ENCODE results near the gene RFC3.
"Not testable (repeated sequence)": the region's sequence is repeated elsewhere in the genome, so short reads cannot be mapped to it uniquely, and the experiment has no call there.

The RFC3 gene

DNA sequence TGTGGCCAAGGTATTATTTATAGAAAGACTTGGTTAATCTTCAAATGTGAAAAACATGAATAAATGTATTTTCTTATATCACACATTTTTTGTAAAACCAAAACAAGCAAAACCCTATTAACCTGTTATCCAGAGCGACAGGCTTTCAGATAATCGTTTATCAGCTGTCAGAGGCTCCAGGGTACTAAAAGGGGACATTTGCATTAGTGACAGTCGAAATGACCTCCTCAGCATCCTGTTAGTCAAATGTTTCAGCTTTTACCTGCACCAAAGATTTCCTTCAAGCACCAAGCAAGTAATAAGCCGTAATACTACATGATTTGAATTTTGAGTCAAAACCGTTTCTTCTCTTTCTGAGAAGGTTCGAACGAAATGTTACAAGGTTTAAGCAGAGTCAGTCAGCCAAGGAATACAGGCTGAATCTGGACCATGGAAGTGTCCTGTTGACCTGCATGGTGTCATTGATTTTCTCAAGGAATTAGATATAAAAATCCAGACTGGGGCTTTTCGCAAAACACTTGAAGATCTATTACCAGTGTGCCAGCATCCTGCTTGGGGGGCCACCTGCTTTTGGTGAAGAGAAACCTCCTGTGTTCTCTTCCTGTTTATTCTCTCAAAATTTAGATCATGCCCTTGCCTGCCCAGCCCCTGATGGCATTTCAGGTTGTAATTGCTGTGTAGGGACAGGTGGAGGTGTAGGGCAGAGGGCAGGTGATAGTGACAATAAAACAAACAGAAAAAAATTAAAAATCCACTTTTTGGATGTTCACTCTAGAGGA lies 11.3 kb upstream of the RFC3 start:
- DNase-seq (ENCODE audit: low spot score) (no peak), FAIRE-seq (no peak)

DNA sequence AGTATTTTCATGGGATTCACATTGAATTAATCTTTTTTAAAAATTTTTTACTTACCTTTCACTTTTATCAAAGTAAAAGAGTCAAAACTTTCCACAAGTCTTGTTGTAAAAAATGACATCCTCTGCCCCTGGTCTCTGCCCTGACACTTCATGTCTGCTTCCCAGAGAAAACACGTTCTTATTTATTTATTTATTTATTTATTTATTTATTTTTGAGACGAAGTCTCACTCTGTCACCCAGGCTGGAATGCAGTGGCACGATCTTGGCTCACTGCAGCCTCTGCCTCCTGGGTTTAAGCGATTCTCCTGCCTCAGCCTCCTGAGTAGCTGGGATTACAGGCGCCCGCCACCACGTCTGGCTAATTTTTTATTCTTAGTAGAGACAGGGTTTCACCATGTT lies 5.1 kb upstream of the RFC3 start:
- not testable (repeated sequence) for FAIRE-seq; DNase-seq (ENCODE audit: low spot score)

DNA sequence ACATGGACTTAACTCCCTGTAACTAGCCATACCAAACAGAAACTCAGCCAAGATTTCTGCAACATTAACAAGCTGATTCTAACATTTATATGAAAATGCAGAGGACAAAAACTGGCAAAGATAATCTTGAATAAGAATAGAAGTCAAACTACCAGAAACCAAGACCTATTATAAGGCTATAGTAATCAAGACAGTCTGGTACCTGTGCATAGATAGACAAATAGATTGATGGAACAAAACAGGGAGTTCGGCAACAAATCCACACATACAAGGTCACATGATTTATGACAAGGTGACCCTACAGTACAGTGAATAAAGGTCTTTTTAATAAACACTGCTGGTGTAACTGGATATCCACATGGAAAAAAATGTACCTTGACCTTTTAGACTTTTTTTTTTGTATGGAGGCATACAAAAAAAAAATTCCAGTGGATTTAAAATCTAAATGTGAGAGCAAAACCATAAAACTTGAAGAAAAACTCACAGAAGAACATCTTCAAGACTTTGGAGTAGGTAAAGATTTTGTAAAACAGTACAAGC lies 2.9 kb upstream of the RFC3 start:
- FAIRE-seq: no peak
- DNase-seq (ENCODE audit: low spot score): no peak

DNA sequence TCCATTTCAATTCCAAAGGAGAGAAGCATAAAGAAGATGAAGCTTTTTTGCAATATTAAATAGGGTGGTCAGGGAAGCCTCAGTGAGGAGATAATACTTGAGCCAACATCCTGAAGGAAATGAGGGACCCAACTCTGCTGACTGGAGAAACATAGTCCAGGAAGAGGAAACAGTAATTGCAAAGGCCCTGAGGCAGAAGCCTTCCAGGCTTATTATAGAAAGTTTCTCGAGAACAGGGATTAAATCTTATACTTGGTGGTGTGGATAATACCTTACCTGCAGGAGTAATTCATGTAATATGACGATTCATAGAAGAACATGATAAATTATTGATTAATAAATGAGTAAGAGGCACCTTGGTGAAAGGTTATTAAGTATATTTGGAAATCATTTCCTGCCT lies 1.0 kb upstream of the RFC3 start:
- FAIRE-seq (no peak), DNase-seq (ENCODE audit: low spot score) (no peak)

DNA sequence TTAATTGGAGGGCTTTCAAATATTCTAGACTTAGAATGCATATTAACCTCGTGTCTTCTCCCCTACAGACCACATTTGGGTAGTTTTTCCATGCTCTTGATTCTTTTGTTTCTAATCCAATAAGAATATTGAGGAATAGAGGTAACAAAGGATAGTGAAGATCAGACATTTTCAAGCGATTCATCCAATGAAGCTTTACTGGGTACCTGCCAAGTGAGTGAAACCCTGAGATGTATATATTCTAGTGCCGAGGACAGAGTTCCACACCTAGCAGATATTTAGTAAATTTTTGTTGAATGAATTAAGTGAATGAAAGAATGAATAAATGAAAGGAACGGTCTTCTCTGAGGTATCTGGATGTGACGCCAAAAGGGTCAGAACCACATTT lies 442 bp upstream of the RFC3 start:
- FAIRE-seq (no peak), DNase-seq (ENCODE audit: low spot score) (no peak)

DNA sequence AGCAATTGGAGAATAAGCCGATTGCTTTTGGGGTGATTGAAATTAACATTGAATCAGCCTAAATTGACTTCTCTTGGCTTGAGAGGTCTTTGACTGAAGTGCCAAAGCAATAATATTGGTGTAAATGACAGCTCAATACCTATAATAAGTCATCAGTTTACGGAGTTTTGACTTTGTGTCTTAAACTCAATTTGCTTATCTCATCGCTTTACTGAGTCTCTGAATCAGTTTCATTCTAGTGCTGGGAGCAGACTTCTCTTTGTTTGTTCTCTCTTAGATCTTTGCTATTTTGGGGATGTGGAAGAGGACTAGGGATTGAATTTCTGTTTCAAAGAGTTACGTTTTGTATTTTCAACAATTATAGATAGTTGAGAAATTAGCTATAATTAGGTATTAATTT lies 7.1 kb downstream of the RFC3 start:
- FAIRE-seq (no peak), DNase-seq (ENCODE audit: low spot score) (no peak)

DNA sequence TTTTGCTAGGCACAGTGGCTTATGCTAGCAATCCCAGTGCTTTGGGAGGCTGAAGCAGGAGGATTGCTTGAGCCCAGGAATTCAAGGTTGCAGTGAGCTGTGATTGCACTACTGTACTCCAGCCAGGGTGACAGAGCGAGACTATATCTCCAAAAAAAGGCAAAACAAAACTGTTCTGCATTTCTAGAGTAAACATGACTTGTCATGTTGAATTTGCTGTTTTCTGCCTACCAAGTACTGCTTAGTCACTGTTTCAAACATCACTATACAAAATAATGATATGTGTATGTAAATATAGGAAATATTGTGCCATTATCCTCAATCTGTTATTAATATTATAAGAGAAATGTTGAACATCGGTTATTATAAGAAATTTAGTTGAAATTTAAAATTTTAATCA lies 9.2 kb downstream of the RFC3 start:
- FAIRE-seq: no peak
- no peak for DNase-seq (ENCODE audit: low spot score)

DNA sequence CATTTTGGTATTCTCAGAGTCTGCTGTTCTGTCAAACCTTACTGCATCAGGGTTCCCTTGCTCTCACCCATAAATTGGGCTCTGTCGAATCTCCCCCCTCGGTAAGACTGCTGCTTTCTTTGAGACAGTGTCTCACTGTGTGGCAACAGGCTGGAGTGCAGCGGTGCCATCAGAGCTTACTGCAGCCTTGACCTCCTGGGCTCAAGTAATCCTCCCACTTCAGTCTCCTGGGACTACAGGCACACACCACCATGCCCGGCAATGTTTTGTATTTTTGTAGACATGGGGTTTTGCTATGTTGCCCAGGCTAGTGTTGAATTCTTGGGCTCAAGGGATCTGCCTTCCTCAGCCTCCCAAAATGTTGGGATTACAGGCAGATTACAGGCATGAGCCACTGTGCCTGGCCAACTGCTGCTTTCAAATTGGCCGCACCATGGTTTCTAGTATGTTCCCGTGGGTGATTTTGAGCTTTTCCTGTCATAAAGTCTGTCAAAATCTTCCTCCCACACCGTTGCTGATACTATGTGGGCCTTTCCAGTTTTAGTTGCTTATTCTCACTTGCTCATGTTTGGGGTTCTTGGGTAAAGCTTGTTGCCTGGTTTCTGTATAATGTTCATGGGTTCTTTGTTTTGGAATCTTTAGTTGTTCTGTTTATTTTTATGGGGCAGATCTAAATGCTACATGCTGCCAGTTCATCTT lies 10.6 kb downstream of the RFC3 start:
- DNase-seq (ENCODE audit: low spot score): no peak
- no peak for FAIRE-seq

DNA sequence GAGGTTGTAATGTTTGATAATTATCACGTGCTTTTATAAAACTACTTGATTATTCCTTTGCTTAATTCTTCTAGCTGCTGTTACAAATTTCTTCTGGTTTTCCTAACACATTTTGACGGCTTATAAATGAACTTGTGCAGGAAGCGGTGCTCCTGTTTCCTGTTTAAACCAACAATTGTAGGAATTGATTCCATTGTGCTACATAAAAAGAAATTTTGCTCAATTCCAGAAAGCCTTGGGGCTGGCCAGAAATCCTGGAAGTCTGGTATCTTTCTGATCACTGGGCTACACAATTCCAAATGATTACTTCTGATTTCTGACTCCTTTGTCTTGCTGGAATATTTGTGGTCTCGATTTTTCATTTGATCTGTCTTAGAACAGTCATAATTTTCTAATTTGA lies 14.9 kb downstream of the RFC3 start:
- DNase-seq (ENCODE audit: low spot score) (no peak), FAIRE-seq (no peak)

DNA sequence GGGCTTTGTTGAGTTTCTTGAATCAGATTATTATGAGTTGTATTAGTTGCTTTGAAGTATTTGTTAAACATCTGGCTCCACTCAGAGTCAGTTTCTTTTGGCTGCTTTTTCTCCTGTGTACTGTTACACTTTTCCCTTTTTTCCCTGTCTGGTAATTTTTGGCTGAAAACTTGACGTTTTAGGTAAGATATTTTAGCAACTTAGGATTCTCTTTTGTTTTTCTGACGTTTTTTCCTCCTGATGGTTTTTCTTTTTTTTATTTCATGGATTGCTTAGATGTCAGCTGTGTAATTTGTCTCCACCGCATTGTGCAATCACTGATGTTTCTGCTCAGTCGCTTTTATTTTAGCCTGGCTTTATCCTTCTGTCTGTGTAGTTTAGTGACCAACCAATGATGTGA lies 20.7 kb downstream of the RFC3 start:
- no peak for DNase-seq (ENCODE audit: low spot score)
- no peak for FAIRE-seq

DNA sequence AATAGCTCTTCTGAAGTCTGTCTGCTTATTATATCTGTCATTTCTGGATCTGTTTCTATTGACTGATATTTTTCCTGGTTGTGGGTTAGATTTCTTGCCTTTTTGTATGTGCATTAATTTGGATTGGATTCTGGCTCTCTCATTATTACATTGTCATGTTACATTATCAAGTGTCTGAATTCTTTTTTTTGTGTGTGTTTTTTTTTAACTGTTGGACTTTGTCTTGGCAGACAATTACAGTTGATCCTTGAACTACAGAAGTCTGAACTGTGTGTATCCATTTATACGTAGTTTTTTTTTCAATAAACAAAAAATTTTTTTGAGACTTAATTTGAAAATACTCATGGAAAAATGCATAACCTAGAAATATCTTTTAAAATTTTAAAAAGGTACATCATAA lies 22.5 kb downstream of the RFC3 start:
- DNase-seq (ENCODE audit: low spot score) (no peak), FAIRE-seq (no peak)

DNA sequence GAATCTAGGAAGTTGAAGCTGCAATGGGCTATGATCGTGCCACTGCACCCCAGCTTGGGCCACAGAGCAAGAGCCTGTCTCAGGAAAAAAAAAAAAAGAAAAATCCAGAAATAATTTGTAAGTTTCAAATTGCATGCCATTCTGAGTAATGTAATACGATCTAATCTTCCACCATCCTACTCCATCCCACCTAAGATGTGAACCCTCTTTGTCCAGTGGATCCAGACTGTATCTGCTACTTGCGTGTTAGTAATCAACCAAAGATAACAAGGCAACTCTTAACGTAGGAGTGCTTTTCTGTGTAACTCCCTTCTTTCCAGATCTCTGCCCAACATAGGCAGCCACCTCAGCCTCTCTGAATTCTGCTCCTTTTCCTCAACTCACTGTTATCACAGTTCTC lies 24.3 kb downstream of the RFC3 start:
- FAIRE-seq (no peak), DNase-seq (ENCODE audit: low spot score) (no peak)

DNA sequence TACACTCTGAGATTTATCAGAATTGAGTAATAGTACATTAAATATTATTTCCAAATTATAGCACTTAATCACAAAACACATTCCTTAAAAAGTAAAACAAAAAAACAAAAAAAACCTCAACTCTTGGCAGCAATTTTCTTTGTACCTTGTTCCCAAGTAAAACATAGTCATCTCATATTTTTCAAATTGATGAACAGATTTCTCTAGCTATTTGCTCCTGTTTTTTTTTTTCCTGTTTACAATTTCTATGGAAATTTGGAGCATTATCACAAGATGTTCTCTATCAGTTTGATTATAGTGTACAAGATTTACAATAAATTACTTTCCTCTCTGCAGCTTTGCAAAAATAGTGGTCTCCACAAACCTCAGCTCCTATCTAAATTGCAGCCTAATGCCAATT lies 25.0 kb downstream of the RFC3 start:
- FAIRE-seq (no peak), DNase-seq (ENCODE audit: low spot score) (no peak)

DNA sequence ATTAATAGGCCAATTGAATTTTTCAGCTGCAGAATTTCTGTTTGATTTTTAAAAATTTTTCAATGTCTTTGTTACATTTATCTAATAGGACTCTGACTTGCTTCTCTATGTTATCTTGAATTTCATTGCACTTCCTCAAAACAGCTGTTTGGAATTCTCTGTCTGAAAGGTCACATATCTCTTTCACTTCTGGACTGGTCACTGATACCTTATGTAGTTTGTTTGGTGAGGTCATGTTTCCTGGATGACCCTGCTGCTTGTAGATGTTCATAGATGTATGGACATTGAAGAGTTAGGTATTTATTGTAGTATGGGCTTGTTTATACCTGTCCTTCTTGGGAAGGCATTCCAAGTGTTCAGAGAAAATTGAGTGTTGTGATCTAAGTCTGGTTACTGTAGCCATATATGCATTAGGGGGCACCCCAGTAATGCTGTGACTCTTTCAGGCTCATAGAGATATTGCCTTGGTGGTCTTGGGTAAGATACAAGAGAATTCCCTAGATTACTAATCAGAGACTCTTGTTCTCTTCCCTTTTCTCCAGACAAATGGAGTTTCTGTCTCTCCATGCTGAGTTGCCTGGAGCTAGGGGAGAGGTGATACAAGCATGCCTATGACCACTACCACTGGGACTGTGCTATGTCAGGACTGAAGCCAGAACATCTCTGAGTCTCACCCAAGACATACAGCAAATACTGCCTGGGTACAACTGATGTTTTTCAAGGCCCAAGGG lies 27.8 kb downstream of the RFC3 start:
- no peak for FAIRE-seq
- DNase-seq (ENCODE audit: low spot score): no peak

DNA sequence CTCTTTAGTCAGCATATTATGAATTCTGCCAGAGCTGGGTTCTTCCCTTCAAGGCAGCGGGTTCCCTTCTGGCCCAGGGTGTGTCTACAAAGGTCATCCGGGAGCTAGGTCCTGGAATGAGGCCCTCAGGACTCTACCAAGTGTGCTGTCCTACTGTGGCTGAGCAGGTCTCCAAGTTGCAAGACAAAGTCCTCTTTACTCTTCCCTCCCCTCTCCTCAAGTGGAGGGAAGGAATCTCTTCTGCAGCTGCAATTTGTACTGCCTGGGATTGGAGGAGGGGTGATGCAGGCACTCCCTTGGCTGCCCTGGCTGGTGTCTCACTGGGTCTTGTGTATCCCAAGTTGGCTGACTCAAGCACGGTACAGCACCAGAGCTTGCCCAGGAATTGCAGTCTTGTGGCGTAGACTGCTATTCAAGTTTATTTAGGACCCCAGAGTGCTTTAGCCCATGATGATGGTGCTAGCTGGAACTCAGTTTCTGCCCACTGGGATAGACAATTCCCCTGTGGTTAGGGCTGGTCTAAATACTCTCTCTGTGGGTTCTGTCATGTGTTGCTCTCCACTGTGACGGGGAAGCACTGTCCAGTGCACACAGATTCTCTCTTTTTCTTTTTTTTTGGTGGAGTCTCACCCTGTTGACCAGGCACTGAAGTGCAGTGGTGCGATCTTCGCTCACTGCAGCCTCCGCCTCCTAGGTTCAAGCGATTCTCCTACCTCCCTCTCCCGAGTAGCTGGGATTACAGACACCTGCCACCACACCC lies 28.5 kb downstream of the RFC3 start:
- FAIRE-seq (no peak), DNase-seq (ENCODE audit: low spot score) (no peak)

DNA sequence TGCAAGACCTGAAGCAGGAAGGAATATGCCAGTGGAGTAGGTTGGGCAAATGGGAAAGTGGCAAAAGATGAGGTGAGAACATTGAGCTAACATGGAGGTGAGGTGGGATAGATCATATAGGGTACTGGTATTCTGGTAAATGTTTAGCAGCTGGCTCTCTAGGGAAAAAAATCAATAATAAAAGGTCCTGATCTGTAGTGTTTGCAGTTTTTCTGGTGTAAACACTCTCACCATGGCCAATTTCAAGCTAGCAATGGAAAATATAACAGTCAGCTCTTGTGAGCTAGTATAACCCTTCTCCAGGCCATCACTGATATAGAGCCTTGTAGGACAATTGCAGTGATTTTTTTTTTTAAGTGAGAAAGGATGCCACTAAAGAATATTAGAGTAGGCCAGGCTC lies 31.3 kb downstream of the RFC3 start:
- FAIRE-seq (no peak), DNase-seq (ENCODE audit: low spot score) (no peak)

DNA sequence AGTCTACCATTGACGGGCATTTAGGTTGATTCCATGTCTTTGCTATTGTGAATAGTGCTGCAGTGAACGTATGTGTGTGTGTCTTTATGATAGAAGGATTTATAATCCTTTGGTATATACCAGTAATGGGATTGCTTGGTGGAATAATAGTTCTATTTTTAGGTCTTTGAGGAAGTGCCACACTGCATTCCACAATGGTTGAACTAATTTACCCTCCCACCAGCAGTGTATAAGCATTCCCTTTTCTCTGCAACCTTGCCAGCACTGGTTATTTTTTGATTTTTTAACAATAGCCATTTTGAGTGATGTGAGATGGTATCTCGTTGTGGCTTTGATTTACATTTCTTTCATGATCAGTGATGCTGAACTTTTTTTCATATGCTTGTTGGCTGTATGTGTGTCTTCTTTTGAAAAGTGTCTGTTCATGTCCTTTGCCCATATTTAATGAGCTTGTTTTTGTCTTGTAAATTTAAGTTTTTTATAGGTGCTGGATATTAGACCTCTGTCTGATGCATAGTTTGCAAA lies 37.5 kb downstream of the RFC3 start:
- FAIRE-seq: no peak

DNA sequence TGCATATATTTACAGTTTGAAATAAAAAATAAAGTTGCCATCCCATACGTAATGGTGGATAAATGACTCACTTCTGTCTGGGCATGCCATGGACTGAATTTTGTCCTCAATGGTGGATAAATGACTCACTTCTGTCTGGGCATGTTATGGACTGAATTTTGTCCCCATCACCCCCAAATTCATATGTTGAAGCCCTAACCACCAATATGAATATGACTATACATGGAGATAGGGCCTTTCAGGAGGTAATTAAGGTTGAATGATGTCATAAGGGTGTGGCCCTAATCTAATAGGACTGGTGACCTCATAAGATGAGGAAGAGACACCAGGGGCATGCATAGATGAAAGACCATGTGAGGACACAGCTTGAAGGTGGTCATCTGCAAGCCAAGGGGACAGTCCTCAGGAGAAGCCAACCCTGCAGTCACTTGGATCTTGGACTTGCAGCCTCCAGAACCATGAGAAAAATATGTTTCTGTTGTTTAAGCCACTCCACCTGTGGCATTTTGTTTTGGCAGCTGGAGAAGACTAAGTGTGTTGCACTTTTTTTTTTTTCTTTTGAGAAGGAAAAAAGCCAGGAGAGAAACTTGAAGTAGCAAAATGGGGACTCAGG lies 41.8 kb downstream of the RFC3 start:
- no peak for FAIRE-seq
- DNase-seq (ENCODE audit: low spot score): no peak

More for the DNA sequence above, 37.5 kb downstream of the RFC3 start:
- no peak for DNase-seq (ENCODE audit: low spot score)

DNA sequence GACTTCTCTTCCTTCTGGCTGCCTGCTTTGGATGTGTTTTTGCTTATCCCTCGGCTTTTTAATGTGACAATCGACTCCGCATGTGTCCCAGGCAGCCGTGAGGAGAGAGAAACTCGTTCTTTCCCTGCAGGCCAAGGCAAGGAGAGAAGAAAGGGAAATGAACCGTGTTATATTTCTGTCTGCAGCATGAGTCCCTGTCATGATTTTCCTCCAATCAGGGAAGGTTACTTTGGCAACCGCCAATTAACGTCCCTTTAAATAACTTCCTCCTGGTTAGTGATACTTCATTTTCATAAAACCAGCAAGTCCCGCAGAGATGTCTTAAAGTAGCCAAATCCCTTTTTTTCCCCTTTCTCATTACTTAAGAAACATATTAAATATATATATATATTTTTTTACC lies 42.6 kb downstream of the RFC3 start:
- FAIRE-seq: no peak
- no peak for DNase-seq (ENCODE audit: low spot score)

DNA sequence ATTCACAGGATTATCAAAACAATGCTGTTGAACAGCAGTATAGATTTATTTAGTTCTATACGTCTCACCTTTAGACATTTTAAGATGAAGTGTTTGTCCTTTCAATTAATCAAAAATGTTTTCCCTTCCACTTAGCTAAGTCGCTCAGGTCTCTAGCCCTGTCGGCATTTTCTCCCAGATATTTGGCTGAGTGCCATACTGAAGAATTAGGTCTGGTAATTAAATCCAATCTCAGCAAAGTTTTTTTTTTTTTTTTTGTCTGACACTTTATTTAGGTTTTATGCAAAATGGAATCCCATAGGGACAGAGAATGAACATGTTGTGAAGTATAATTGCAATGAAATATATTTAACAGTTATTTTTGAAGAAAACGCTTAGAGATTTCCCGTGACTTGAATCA lies 44.1 kb downstream of the RFC3 start:
- DNase-seq (ENCODE audit: low spot score): no peak
- FAIRE-seq: no peak
